ENCODE data around the gene ZFYVE21. TPM values are rescaled to one million over a fixed set of nuclear protein-coding genes. Genes with fewer than 3 reads are reported as not detected.
"Not testable (repeated sequence)": the region's sequence is repeated elsewhere in the genome, so short reads cannot be mapped to it uniquely, and the experiment has no call there.

The ZFYVE21 gene
- total RNA-seq, 1 donor from 2014 or later: 50.1 TPM

- DNase-seq (ENCODE audit: low read depth): not testable (repeated sequence)
Observed at GRCh38 chr14:103691655-103692054, 24.0 kb upstream of the ZFYVE21 start.

- no peak for DNase-seq (ENCODE audit: low read depth)
Observed at GRCh38 chr14:103692159-103692558, 23.5 kb upstream of the ZFYVE21 start.

DNA sequence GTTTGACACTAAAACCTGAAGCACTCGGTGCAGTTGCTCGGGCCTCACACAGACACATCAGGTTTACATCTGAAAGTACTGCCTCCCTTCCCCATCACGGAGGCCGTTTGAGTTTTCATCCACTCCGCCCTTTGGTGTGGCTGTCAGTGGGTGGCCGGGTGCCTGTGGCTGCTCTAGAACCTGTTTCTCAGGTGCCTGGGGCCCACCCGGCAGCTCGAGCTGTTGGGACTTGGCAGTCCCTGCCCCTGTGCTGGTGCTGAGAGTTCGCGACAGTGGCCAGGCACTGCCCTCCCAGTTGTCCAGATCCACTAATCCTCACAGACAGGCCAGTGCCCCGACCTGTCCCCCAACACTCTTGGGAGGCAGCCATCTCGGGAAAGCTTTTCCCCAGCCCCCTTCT, 22.7 kb upstream of the ZFYVE21 start:
- no peak for DNase-seq (ENCODE audit: low read depth)

GRCh38 chr14:103693515-103693914, 22.1 kb upstream of the ZFYVE21 start:
- DNase-seq (ENCODE audit: low read depth): no peak

- no peak for DNase-seq (ENCODE audit: low read depth)
Observed at GRCh38 chr14:103694572-103695026, 21.0 kb upstream of the ZFYVE21 start.

DNA sequence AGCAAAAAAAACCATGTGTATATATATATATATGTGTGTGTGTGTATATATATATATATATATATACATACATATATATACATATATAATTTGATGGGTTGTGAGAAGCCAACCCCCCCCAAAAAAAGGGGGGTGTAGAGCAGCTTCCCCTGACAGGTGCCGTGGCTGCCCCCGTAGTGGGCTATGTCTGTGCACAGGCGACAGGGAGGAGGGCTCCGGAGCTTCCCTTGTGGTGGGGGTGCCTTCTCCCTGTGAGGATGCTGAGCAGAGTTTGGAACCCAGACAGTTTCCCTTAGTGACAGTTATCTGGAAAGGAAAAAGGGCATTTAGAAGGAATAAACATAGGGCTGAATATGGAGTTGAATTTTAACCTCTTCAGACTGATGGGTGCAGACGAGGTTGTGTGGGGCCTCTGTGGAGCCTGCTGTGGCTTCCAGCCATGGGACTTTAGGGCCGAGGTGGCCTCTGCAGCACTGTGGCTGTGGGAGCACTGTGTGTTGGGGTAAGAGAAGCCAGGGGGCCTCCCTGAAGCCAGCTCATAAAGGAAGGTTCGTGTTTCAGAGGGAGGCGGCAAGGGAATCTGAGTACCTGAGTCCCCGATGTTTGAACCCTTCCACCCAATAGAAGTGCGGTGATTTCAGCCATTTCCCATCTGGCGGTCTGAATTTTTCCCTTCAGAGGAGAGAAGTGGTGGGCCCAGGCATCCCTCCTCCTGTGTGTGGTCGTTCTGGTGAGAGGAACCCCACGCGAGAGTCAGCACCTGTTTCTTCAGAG, 20.1 kb upstream of the ZFYVE21 start:
- DNase-seq (ENCODE audit: low read depth): no peak

DNA sequence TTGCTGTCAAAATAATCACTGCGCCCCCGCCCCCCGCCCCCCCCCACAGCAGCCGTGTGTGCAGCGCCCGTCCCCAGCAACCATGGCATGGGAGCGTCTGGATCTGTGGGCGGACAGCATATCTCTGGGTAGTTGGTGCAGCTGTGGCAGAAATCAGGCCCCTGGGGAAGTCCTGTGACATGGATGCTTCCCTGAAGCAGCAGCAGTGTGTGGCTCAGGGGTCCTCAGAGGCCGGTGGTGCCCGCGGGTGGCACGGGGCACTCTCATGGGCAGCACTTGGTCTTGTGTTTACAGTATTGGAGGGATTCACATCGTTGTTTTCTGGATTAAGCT, 19.6 kb upstream of the ZFYVE21 start:
- DNase-seq (ENCODE audit: low read depth): peak; percentile 94

GRCh38 chr14:103696466-103697071, 19.0 kb upstream of the ZFYVE21 start:
- DNase-seq (ENCODE audit: low read depth): peak; percentile 46

DNA sequence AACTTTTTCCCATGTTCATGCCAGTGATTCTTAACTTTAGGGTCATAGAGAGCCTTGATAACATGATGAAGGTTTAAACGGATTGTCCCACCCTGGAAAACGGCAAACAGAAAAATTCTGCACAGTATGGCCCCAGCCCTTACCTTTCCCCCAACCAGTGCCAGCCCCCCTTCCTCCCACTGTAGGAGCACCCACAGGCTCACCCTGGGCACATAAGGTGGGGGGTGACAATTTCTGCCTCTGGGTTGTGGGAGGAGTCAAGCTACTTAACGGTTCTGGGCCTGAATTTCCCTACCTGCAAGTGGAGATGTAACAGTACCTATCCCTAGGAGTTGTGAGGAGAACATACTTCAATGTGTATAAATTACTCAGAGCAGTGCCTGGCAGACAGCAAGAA, 18.4 kb upstream of the ZFYVE21 start:
- DNase-seq (ENCODE audit: low read depth): no peak

DNA sequence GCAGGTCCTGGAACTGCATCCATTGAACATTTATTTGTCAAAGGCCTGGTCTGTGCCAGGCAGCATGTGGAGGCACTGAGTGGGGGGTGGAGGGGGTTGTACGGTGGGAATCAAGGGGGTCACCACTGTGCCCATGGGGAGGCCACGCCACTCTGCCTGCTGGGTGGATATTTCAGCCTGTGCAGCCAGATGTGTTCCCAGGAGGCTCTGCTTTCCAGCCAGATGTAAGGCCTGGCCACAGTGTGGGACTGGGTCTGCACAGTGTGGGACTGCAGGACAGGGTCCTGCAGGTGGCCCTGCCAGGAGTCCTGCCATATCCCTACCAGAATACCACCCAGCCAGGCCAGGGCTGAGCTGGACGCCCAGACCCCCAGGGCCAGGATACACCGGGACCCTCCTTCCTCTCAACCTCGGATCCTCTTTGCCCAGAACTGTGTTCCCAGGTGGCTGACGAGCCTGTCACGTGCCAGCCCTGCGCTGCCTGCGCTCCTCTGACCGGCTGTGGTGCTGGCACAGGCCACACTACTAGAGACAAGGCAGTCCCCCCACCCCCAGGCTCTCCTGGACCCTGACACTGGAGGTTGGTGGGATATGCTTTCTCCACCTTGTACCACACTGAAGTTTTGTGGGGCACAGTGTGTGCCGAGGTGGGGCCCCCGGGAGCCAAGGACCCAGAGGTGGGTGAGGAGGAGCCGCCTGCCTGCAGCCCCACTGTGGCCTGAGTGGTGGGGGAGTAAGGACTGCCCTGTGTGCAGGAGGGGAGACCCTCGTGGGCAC, 17.8 kb upstream of the ZFYVE21 start:
- DNase-seq (ENCODE audit: low read depth): no peak

DNA sequence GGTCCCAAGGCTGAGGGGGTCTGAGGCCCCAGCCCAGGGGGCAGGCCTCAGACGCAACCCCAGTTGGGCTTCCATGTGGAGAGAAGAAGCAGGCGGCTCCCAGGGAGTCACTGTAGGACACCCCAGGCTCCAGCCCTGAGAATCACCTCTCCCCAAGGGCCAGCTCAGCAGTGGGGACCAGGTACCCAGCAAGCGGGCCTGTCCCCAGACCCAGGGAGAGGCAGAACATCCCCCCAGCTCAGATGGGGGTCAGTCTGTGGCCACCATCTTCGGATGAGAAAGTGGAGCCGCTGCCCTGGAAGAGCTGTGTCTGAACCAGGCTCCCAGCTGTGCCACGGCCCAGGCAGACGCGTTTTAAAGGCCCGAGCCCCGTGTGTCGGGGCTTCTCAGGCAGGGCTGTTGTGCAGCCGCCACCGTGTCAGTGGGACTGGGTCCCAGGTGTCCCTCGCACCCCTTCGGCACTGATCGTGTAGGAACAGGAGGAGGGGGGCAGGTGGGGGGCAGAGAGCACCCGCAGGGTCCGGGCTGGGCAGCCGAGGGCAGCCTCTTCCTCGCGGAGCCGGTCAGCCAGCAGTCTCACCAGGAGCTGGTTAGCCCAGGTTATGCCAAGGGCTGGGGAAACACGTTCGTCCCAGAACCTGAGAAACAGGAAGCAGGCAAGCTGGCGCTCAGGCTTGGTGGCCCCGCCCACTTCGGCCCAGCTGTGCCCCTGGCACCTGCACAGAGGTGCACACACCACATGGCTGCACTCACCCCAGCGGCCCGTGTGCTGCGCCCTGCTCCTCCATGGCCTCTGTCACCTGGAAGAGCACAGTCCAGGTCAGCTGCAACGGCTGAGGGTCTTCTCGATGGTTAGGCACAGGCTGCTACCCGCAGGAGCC, 17.0 kb upstream of the ZFYVE21 start:
- no peak for DNase-seq (ENCODE audit: low read depth)

DNA sequence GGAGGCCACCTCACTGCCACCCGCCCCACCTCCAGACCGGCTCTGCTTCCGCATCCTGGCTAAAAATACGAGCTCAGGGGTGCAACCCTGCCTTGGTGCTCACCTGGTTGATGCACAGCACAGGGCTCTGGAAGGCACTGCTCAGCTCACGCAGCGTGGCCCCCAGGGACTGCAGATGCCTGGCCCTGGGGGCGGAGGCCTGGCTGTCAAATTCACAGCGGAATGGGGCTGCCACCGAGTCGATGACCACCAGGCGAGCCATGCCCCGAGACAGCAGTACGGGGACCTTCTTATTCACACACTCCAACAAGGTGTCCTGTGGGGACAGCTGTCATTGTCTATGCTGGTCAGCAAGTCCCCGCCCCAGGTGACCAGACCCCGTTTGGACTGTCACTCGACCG, 16.3 kb upstream of the ZFYVE21 start:
- no peak for DNase-seq (ENCODE audit: low read depth)

- DNase-seq (ENCODE audit: low read depth): peak; percentile 68
Observed at GRCh38 chr14:103699901-103700752, 15.5 kb upstream of the ZFYVE21 start.

DNA sequence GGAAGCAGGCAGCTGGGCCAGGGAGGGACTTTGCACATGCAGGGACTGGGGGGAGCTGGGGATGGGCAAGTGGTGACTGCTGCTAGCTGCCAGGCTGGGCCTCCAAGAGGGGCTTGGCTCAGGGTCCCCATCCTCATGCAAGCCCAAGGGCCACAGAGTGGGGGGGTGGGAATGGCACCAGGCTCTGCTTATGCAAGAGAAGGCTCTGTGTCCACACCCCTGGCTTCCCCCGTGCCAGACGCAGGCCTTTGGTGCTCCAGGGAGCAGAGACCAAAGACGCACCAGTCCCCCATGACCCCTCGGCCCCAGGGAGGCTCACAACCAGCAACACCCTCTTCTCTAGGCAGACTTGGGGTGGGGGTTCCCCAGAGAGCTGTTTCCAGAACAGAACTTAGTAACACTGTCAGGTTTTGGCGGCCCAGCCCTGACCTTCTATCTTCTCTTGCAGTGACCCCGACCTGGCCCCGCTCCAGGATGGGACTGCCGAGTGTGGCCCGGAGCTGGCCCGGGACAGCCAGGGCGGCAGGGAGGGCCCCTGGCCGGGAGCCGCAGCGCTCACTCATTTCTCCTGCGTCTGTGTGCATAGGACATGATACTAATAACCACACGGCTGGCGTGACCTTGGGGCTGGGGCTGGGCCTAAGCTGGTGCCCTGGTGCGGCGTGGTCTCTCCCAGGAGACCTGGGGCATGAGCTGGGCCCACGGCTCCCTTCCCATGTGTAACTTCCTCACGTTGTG, 14.7 kb upstream of the ZFYVE21 start:
- no peak for DNase-seq (ENCODE audit: low read depth)

DNA sequence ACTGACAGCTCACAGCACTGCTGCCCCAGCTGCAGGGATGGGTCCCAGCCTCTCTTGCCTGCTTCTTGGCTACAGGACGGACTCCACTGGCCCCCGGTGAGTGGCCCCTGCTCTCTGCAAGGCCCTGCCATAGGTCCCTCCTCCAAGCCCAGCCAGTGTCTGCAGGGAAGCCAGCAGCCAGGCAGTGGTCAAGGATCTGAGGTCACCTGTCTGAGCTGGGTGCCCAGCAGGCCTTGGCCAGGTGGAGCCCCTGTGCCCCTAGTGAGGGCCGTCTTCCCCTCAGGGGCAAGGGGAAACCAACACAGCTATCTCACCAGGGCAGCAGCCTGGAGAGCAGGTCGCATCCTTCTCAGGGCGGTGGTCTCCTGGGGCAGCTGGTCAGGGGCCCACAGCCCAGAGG, 13.5 kb upstream of the ZFYVE21 start:
- DNase-seq (ENCODE audit: low read depth): no peak

DNA sequence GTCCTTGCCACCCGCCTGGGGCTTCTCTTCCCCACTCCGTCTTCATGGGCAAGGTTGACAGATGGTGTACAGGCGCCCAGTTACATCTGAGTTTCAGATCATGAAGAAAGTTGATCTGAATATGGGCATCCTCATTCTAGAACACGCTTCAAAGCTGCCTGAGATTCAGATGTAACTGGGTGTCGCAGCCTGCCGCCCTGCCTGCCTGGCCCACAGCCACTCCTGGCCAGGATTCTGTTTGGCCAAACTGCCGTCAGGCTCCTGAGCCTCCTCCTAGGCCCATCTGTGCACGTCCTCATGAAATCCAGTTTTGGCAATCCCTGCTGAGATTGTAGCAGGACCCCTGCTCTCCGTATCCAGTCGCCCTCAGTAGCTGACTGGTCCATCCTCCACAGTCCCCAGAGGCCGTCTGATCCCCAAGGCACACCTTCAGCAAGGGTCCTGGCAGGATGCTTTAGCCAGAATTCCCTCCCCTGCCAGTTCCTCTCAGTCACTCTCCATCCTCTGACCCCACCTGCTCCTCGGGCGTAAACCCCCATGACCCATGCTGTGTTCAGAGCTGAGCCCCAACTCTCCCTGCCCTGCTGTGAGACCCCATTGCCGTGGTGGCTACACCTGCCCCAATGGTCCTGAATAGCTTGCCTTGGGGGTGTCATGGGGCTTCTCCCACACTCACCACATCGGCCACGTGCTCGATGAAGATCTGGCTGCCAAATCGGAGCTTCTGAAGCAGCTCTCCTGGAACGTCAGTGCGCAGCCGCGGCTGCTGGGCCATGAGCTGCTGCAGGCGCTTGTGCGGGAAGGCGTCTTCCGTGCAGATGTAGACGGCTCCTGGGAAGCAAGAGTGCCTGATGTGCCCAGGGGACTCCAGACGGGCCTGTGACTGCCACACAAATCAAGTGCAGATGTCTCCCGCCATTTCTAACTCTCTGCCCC, 12.8 kb upstream of the ZFYVE21 start:
- no peak for DNase-seq (ENCODE audit: low read depth)

- no peak for DNase-seq (ENCODE audit: low read depth)
Observed at GRCh38 chr14:103703433-103704385, 11.9 kb upstream of the ZFYVE21 start.

Measured in myocyte (in vitro differentiated cells).